HG03196 (cell line): ENCODE measurements around the gene CD33.

Experiments used
- ATAC-seq: cut with Tn5 transposase; IDR thresholded peaks from one replicate; pipeline ENCODE4 v1.9.1; 2021; ENCODE audit not compliant: unreplicated experiment

The CD33 gene

DNA sequence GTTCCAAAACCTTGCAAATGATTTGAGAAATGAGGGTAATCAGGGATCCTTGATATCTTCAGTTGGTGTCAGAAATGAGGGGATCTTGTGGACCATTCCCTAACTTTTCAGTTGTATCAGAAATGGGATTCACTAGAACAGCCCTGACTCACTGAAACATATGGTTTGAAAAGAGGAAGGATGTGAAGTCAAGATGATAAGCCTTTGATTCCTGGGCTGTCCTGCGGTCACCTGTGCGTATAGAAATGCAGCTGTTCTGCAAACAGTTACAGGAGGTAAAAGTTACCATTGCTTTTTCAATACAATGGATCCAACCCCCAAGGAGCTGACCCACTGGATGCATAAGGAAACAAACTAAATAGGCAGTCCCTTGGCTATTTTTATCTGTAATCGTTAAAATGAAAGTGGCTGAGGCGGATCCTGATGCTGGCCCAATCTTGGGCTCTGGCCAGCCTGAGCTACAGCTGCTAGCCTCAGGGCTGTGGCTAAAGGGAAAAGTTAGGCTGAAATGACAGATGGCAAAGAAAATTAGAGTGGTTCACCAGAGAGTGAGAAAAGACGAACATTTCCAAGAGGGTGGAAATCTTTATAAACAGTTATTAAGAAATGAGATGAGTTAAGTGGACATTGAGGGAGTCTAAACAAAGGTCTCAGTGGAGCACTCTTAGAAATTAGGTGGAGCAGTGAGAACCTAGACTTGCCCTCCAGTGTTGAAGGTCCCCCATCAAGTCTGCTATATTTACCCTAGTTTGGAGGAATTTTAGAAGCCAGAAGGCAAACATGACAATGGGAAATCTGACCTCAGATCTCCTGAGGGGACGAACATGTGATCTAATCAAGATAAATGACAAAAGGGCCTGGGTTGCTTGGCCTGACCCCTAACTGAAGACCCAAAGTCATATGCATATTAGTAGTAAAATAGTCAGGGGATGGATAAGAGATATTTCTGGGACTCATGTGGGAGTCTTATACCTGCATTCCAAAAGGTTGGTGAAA is 33.6 kb downstream of the CD33 start:
- no peak for ATAC-seq

DNA sequence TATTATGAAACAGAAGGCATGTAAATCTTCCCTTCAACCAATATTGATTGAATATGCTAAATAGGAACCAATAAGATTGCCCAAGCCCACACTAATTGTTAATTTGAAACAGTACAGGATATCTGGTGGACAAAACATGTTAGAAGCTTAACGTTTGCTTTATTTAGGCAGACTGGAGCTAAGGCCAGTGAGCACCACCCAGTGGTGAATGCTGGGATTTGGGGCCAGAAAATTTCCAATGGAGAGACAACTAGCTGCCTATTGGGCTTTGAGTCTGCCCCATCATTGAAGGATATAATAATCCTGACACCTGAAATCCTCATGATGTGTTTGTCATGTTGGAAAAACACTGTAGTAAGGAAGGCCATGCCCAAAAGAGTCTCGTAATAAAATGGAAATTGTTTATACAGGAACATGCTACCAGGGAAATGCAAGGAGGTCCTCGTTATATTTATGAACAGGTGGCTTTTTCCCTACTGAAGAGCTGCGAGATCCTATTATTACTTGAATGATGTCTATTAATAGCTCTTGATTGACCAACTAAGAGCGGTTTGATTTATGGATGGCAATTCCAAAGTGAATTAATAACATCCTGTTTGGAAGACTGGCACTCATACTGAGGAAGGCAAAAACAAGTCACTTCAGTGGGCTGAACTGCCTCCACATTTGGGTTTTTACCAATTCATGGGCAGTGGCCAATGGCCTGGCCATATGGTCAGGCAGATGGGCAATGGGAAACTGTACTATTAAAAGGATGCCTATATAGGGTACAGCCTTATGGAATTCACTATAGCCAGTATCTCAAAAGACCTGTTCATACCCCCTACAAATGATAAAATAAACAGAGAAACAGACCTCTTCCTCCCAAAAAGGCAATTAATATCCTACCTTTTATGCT is 34.7 kb downstream of the CD33 start:
- ATAC-seq, result no peak

DNA sequence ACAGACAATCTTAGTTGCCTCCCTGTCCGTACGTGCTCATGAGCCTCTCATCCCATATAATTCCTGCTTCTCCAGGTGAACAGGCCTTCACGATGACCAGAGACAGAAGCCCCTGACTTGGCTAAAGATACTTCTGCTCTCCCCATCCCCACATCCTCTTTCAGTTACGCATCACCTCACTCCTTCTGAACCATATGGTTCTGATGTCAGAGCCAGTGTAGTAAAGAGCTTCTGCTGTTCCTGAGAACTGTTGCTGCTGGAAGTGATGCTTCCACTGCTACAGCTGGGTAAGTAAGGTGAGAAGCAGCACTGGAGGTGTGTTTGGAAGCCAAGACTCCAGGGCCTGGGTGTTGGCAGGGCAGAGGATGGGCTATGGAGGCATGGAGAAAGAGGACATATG is 38.9 kb downstream of the CD33 start:
- ATAC-seq, result no peak

DNA sequence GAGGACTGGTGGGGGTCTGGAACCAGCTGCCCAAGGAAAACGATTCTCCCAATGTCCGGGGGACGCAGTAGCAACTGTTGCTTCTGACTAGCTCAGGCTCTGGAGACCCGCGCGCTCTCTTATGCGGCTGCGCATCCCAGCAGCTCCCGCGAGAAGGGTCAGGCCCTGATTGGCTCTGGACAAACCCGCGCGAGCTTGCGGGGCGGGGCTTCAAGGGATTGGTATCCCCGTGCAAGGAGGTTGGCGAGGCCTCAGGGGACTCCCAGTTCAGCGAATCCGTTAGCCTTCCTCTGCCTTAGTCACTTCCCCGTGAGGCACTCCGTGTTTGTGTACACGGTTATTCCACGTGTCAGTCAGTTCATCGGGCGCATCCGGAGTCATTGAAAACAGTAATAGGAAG is 46.2 kb downstream of the CD33 start:
- ATAC-seq, result no peak

DNA sequence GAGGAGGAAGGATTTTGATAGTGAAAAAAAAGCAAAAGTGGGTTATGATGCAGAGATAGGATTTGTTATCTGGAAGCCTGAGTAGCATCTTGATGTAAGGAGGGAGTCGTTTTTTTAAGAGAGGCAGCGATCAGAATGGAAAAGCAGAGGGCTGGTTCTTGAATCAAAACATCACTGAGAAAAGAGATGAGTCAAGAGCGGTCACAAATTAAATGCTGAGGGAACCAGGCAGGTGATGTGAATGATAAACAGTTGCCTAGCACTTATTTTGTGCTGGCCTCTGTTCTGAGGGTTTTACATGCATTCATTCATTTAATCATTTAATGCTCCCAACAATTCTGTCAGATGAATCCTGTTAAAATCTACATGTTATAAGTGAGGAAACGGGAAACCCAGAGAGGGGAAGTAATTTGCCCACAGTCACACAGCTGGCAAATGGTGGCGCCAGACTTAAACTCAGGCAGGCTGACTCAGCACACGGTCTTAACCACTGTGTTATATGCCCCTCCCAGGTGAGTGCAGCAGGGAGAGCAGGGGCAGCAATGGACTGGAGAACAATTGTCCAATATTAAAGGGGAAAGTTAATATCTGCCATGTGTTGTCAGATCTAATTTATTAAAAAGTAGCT is 47.4 kb downstream of the CD33 start:
- ATAC-seq, result no peak

DNA sequence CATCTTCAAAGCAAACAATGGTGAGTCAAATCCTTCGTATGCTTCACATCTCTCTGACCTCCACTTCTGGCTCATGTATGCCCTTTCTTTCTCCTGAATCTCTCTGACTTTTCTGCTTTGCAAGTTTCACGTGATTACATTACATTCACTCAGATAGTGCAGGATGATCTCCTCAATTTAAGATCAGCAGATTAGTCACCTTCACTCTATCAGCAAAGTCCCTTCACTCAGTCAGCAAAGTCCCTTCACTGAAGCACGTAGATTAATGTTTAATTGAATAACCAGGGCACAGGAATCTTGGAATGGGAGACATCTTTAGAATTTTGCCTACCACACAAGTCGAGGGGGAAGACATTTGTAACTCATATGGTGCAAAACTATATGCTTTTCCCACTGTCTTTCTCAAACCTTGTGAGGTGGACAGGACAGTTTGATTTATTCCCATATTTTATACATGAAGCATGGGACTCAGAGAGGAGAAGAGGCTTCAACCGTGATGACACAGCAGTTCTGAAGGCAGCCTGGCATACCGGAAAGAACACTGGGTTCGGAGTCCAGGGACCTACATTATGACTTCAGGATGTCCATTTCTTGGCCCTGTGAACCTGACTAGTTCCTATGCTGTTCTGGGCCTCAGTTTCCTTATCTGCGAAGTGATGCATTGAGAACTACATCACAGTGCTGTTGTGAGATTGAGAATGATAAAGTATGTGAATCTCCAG is 49.3 kb downstream of the CD33 start:
- ATAC-seq, result no peak

DNA sequence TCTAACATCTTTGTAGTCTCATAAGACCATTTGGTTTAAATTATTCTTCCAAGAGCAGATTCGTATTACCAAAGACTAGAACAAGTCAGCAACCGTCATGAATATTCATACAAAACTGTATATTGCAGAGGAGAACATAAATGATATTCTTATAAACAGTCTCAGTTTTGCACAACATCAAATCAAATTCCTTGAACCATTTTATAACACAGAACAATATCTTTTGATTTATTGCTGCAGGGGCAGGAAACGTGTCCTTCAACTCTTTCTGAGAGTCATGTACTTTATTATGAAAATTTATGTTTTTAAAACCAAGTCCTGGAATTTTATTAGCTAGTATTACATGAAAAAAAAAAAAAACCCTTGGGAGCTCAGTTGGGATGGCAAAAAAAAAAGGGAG is 52.2 kb downstream of the CD33 start:
- no peak for ATAC-seq

DNA sequence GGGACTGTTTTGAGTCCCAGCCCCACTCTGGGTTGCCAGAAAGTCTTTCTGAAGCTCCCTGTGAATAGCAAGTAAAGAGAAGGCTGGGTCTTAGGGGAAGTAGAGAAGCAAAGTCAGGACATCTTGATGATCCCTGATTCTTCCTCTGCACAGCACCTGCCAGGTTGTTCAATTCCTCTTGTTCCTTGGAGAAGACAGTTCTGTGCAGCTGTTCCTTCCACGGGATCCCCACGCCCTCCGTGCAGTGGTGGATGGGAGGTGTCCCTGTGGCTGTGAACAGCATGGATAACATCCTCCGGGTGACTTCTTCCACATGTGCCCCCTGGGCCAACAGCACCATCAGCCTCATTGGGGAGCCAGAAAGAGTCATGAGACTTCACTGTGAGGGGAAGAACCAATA is 57.5 kb downstream of the CD33 start:
- no peak for ATAC-seq

DNA sequence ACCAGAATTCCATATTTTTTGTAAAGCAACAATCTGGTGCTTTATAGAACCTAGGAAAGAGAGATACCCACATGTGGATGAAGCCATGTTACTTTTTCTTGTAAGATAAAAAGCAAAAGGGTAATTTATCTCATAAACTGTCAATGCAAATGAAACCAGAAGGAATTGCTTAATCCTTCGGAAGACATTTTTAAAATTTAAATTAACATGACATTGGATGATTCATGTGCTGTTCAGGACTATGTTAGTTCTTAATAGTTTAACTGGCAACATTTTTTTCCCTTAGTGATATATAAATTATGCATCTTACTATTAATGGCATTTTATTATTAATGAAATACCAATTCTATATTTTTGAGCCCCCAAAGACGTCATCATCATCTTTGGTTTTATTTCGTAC is 60.8 kb downstream of the CD33 start:
- ATAC-seq, result no peak
